Ovary (tissue), 10 donors: Measurements from ENCODE around the gene CKMT1B. TPM values are rescaled to one million over a fixed set of nuclear protein-coding genes. Genes with fewer than 3 reads are reported as not detected.
"Not testable (repeated sequence)": the region's sequence is repeated elsewhere in the genome, so short reads cannot be mapped to it uniquely, and the experiment has no call there.

Experiments used
- DNase-seq, 5 donors: peaks; one replicate each; pipeline ENCODE4 v3.0.0-alpha.2; 2019 to 2020
- H3K27ac ChIP-seq, 2 donors: fragments of 200-600 bp; one replicate each; pipeline versions ENCODE4 v1.5.1 to v1.8.0; 2019 to 2022
- H3K27me3 ChIP-seq: fragments of 200-600 bp; one replicate; pipeline ENCODE4 v1.8.0; 2022
- H3K36me3 ChIP-seq: fragments of 200-600 bp; sonication (generic); one replicate; pipeline ENCODE4 v1.5.1; 2019
- H3K4me1 ChIP-seq: one replicate; pipeline ENCODE4 v1.8.1; 2013; ENCODE audit warnings: mild to moderate bottlenecking, moderate library complexity; ENCODE audit not compliant: insufficient read depth
- H3K4me3 ChIP-seq: fragments of 200-600 bp; sonication (generic); one replicate; pipeline ENCODE4 v1.5.1; 2017
- H3K9me3 ChIP-seq, 2 donors: fragments of 200-600 bp in 1 of 2; sonication (generic) in 1 of 2; one replicate each; pipeline versions ENCODE4 v1.5.1 to v1.8.1; 2013 to 2019; ENCODE audit warnings: mild to moderate bottlenecking in 1 of 2, moderate library complexity in 1 of 2
- EP300 ChIP-seq: sonication (generic); formaldehyde crosslinking; IDR thresholded peaks from one replicate; pipeline ENCODE4 v1.6.1; 2017; ENCODE audit warnings: antibody characterized with exemption
- POLR2A ChIP-seq: fragments of 450-650 bp; IDR thresholded peaks from one replicate; pipeline ENCODE4 v1.6.1; 2017; ENCODE audit warnings: antibody characterized with exemption, mild to moderate bottlenecking, moderate library complexity
- WGBS, 3 donors: extraction: QIAGEN DNeasy Blood & Tissue Kit in 1 of 3; methylation state at CpG; one replicate each; pipeline versions ENCODE4 v1.1.5 to v1.1.7; 2013 to 2017; 5-methylcytosine and 5-hydroxymethylcytosine counted together
- intact Hi-C, 4 donors: fragments of 100-400 bp; cut with DNase I; formaldehyde crosslinking; loops; one replicate each; pipeline versions ENCODE4 v1.11.0 to v1.15.1; 2022 to 2023
- long read RNA-seq, 3 donors: library from polyadenylated mRNA in 2 of 3; unstranded in 2 of 3; transcript quantifications; one replicate each; pipeline ENCODE4 v2.0.0 and lab custom pipeline, GENCODE V29; 2021 to 2026
- polyA plus RNA-seq, 2 donors: library from polyadenylated mRNA; stranded (reverse); fragments of 200-250 nt in 1 of 2; fragments of 350-450 nt in 1 of 2; fragmentation: Illumina TruSeq in 1 of 2; extraction: RNeasy Lipid Tissue Mini Kit (QIAGEN cat#74804) in 1 of 2; gene quantifications; one replicate each; pipeline ENCODE4 v1.2.3, GENCODE V29; 2013 to 2014
- total RNA-seq, 7 donors: library from RNA; depleted of rRNA in 2 of 7; stranded (reverse); fragments of >200 nt in 2 of 7; fragmentation: NEBNext Ultra II Directional in 3 of 7; extraction: Animal tissue kit (Norgen Biotek cat#: 25700) in 3 of 7; gene quantifications; one replicate each; pipeline versions ENCODE4 v1.1.0 to v1.2.4, GENCODE V29; 2016 to 2023
- TF ChIP-seq, protein P1 (sequence below), 3 donors: fragments of 450-650 bp in 2 of 3; fragments of 200-600 bp in 1 of 3; IDR thresholded peaks; one replicate each; pipeline versions ENCODE4 v1.5.1 to v1.8.0; 2016 to 2022; ENCODE audit warnings: antibody characterized with exemption in 3 of 3, mild to moderate bottlenecking in 1 of 3
- donor health status: DM: no; HTN: no; CAD: no; lungs with moderate emphysema.
- donor health status: DM: no; HTN: no; CAD: no.
- donor health status: Bipolar disorder and iron deficiency.
- donor health status: DM: yes; HTN: yes; CAD: no.
- donor health status: DM: no; HTN: no; CAD: no.
- donor health status: DM: yes; HTN: yes; CAD: no.

Gene CKMT1B
- total RNA-seq (under 1 TPM in 3 of 7 donors, not detected in 4; 0.11 to 0.41 (median 0.35) TPM), polyA plus RNA-seq (1 to 10 TPM in 1 of 2 donors, under 1 TPM in 1; 0.08 to 1.1 TPM)
- long read RNA-seq, donor 1 = 0 reads
- long read RNA-seq, donor 2 = 0 reads
- long read RNA-seq, donor 3 = 0 reads

DNA sequence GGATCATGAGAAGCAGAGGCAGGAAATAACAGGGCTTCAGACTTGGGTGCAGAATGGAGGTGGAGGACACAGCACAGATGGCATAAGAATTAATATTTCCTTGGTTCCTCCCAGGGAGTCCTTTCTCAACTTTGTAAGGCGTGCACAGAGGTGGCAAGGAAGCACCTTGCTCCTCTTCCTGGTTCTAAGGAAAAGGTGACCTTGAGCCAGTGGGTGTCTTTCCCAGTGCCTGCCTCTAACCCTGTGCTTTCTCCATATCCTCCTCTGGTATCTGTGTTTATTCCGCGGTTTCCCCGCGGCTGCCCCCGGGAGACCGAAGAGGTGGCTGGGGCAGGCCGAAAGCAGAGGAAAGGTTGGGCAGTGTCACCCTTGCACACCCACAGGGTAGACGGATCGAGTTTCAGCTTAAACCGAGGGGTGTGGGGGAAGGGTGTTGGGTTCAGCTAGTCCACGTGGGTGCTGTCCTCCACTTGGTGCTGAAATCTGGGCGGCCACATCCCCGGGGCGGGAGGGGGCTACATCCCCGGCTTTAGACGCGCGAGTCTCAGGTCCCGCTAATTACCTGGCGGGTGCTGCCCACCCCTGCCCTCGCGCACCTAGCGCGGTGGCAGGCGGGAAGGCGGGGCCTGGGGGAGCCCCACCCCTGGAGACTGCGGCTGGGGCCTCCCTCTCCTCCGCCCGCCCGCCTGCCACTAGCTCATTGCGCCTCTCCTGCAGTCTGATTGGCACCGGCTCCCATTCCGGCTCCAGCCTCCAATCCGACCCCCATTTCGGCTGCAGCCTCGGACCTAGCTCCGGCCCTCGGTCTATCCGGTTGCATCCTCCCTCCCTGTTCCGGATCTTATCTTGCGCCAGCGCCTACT, at the start of gene CKMT1B:
TSS of gene CKMT1B (plus strand) at position 700 of the 863 bp plus-strand sequence. CDS start 192 bp downstream, outside the sequence.
- H3K27me3 ChIP-seq = not testable (repeated sequence)

DNA sequence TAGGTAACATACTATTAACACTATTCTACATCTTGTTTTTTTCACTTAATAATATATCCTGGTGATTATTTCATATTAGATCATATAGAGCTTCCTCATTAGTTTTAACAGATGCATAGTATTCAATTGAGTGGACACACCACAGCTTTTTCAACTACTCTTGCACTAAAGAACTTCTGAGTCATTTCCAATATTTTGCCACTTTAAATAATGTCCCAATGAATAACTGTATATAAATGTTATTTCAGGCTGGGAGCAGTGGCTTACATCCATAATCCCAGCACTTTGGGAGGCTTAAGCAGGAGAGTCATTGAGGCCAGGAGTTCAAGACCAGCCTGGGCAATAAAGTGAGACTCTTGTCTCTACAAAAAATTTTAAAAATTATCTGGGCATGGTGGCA, 49.6 kb upstream of the CKMT1B start:
- TF ChIP-seq EP300 = no peak
- TF ChIP-seq, protein P1, sequence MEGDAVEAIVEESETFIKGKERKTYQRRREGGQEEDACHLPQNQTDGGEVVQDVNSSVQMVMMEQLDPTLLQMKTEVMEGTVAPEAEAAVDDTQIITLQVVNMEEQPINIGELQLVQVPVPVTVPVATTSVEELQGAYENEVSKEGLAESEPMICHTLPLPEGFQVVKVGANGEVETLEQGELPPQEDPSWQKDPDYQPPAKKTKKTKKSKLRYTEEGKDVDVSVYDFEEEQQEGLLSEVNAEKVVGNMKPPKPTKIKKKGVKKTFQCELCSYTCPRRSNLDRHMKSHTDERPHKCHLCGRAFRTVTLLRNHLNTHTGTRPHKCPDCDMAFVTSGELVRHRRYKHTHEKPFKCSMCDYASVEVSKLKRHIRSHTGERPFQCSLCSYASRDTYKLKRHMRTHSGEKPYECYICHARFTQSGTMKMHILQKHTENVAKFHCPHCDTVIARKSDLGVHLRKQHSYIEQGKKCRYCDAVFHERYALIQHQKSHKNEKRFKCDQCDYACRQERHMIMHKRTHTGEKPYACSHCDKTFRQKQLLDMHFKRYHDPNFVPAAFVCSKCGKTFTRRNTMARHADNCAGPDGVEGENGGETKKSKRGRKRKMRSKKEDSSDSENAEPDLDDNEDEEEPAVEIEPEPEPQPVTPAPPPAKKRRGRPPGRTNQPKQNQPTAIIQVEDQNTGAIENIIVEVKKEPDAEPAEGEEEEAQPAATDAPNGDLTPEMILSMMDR (IDR thresholded peaks at IDR 0.05) = no peak
- TF ChIP-seq POLR2A = no peak
- no peaks in the 10 kb centered on the region for H3K9me3 ChIP-seq
- no peaks in the 10 kb centered on the region for H3K36me3 ChIP-seq
- H3K27ac ChIP-seq = no peak overlapping the region
- DNase-seq = no peak
- H3K4me1 ChIP-seq = no peaks in the 10 kb centered on the region
- intact Hi-C loops = no loop called here
- no peaks in the 10 kb centered on the region for H3K27me3 ChIP-seq
- no peak overlapping the region for H3K4me3 ChIP-seq

More for the DNA sequence above, at the start of gene CKMT1B:
- H3K4me3 ChIP-seq, H3K36me3 ChIP-seq, H3K9me3 ChIP-seq, intact Hi-C loops, H3K4me1 ChIP-seq, H3K27ac ChIP-seq, DNase-seq: not testable (repeated sequence)
- WGBS, 3 donors = no CpG with 5 or more reads among the region's 43 CpGs

DNA sequence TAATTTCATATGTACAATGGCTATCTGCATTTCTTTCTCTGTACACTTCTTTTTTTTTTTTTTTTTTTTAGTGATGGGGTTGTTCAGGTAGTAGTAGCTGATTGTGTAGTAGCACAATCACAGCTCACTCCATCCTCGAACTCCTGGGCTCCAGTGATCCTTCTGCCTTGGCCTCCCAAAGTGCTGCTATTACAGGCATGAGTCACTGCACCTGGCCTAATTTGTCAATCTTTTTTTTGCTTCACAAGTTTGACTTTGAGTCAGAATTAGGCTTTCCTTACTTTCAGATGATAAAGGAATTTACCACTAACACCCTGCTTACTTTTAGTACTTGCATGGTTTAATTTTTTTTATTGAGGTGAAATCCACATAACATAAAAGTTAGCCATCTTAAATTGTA, 48.4 kb upstream of the CKMT1B start:
- WGBS, 3 donors = 94 to 100% (median 95%) methylated on average over 1 of the region's 1 CpG

DNA sequence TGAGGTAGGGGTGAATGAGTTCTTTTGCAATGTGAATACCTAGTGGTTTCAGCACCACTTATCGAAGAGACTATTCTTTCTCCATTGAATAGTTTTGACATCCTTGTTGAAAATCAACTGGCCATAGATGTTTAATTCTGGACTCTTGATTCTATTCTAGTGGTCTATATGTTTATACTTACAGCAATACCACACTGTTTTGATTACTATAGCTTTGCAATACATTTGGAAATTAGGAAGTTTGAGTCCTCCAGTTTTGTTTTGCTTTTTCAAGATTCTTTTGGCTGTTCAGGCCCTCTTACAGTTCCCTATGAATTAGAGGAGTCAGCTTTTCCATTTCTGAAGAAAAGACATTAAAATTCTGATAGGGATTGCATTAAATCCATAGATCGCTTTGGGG, 46.3 kb upstream of the CKMT1B start:
- H3K9me3 ChIP-seq = no peaks in the 10 kb centered on the region
- H3K27ac ChIP-seq = no peak overlapping the region
- TF ChIP-seq POLR2A = no peak
- TF ChIP-seq EP300 = no peak
- TF ChIP-seq, protein P1 (IDR thresholded peaks at IDR 0.05) = no peak
- H3K27me3 ChIP-seq = no peaks in the 10 kb centered on the region
- no peaks in the 10 kb centered on the region for H3K4me1 ChIP-seq
- no peaks in the 10 kb centered on the region for H3K36me3 ChIP-seq
- H3K4me3 ChIP-seq = no peak overlapping the region
- WGBS, 3 donors = 99 to 100% (median 99%) methylated on average over 2 of the region's 2 CpGs
- intact Hi-C loops = no loop called here
- no peak for DNase-seq

More for the DNA sequence above, 48.4 kb upstream of the CKMT1B start:
- intact Hi-C loops = no loop called here
- no peak for DNase-seq
- no peaks in the 10 kb centered on the region for H3K9me3 ChIP-seq
- no peaks in the 10 kb centered on the region for H3K36me3 ChIP-seq
- no peak overlapping the region for H3K4me3 ChIP-seq
- TF ChIP-seq EP300 (no peak), POLR2A (no peak)
- TF ChIP-seq, protein P1 (IDR thresholded peaks at IDR 0.05) = no peak
- no peaks in the 10 kb centered on the region for H3K27me3 ChIP-seq
- no peaks in the 10 kb centered on the region for H3K4me1 ChIP-seq
- H3K27ac ChIP-seq = no peak overlapping the region
